ENCODE data around the gene PRKAG2. TPM values are rescaled to one million over a fixed set of nuclear protein-coding genes. Genes with fewer than 3 reads are reported as not detected.

Gene PRKAG2
- total and polyA plus RNA-seq, 12 donors: 3.8 to 17.3 (median 10.9) TPM

DNA sequence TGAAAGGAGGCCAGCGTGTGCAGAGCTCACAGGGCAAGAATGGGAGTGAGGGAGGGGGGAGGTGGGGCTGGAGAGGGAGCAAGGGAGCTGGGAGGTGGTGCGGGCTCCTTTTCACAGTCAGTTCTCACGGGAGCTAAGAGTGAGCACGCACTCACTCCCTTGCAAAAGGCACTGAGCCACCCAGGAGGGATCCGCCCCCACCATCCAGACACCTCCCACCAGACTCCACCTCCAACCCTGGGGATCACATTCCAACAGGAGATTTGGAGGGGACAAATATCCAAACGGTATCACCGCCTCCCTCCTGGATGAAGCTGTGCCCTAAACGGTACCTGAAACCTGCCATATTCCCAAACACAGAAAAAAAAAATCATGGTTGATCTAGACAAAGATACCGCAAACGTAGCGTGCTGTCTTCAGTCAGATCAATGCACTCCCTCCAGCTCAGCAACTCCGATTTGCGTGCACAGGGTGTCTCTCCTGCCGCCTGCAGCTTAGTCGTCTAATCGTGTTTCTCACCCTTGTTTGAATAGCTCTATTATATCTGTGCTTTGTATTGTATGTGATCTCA, 20.3 kb upstream of the PRKAG2 start:
- intact Hi-C loops (cut with DNase I): no loop called here
- TF ChIP-seq POLR2A (IDR thresholded peaks at IDR 0.05) (no peak), CTCF (IDR thresholded peaks at IDR 0.05) (no peak)
- Histone ChIP-seq H3K4me1 (replicated peaks in 1 of 2) (no peaks in the 10 kb centered on the region), H3K4me3 (no peak overlapping the region), H3K36me3 (replicated peaks in 1 of 2) (no peaks in the 10 kb centered on the region), H3K27ac (no peak overlapping the region), H3K27me3 (no peaks in the 10 kb centered on the region), H3K9me3 (replicated peaks in 1 of 3) (no peaks in the 10 kb centered on the region)
- DNase-seq: peak in 2 of 7 donors; percentile 2 to 47
- WGBS, 4 donors: 51 to 65% (median 58%) methylated on average over 16 of the region's 16 CpGs

DNA sequence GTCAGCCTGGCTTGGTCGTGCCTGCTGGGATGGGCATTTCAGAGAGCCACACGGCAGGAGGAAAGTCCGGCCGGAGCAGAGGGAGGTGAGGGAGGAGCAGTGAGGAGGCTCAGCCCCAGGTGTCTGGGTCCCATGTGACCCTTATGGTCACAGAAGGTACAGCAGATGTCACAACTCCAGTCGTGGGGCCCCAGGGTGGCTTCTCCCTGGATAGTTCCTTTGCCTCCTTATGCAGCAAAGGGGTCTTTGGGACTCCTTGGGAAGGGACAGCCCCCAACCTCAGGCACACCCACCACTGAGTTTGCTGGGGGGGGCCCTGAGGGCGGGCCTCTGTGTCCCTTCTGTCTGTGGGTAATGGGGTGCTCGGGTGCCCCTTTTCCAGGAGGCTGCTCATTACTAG, 19.6 kb upstream of the PRKAG2 start:
- DNase-seq: peak in 2 of 7 donors; percentile 6 to 20
- TF ChIP-seq CTCF (IDR thresholded peaks at IDR 0.05) (no peak), POLR2A (IDR thresholded peaks at IDR 0.05) (no peak)

GRCh38 chr7:151896086-151896485, 19.2 kb upstream of the PRKAG2 start:
- 64 to 83% (median 66%) methylated on average over 1 to 4 of the region's 4 CpGs for WGBS, 4 donors
- intact Hi-C loops (cut with DNase I): no loop called here

More for the DNA sequence above, 19.6 kb upstream of the PRKAG2 start:
- no peaks in the 10 kb centered on the region for H3K27me3 ChIP-seq
- no peak overlapping the region for H3K4me3 ChIP-seq
- intact Hi-C loops (cut with DNase I): no loop called here
- H3K36me3 ChIP-seq (replicated peaks in 1 of 2): no peaks in the 10 kb centered on the region
- 48 to 76% (median 69%) methylated on average over 3 to 7 of the region's 7 CpGs for WGBS, 4 donors
- H3K9me3 ChIP-seq (replicated peaks in 1 of 3): no peaks in the 10 kb centered on the region
- no peaks in the 10 kb centered on the region for H3K4me1 ChIP-seq (replicated peaks in 1 of 2)
- no peak overlapping the region for H3K27ac ChIP-seq

GRCh38 chr7:151895631-151896031, 18.7 kb upstream of the PRKAG2 start:
- no peaks in the 10 kb centered on the region for H3K36me3 ChIP-seq (replicated peaks in 1 of 2)
- TF ChIP-seq CTCF (IDR thresholded peaks at IDR 0.05): no peak
- TF ChIP-seq POLR2A (IDR thresholded peaks at IDR 0.05): no peak
- H3K27me3 ChIP-seq: peaks cover 7% of the 10 kb centered on the region
- H3K4me3 ChIP-seq: no peak overlapping the region
- intact Hi-C loops (cut with DNase I): no loop called here
- peak in 1 of 7 donors; percentile 43 for DNase-seq
- H3K9me3 ChIP-seq (replicated peaks in 1 of 3): no peaks in the 10 kb centered on the region
- 76 to 84% (median 77%) methylated on average over 3 to 10 of the region's 10 CpGs for WGBS, 4 donors
- no peaks in the 10 kb centered on the region for H3K4me1 ChIP-seq (replicated peaks in 1 of 2)
- no peak overlapping the region for H3K27ac ChIP-seq

More at GRCh38 chr7:151896086-151896485, 19.2 kb upstream of the PRKAG2 start:
- Histone ChIP-seq H3K36me3 (replicated peaks in 1 of 2) (no peaks in the 10 kb centered on the region), H3K9me3 (replicated peaks in 1 of 3) (no peaks in the 10 kb centered on the region), H3K4me3 (no peak overlapping the region), H3K27ac (no peak overlapping the region), H3K27me3 (peaks cover 2% of the 10 kb centered on the region), H3K4me1 (replicated peaks in 1 of 2) (no peaks in the 10 kb centered on the region)
- TF ChIP-seq POLR2A (IDR thresholded peaks at IDR 0.05) (no peak), CTCF (IDR thresholded peaks at IDR 0.05) (no peak)
- peak; percentile 28 to 69 (median 49) for DNase-seq
